Activated naive CD4-positive, alpha-beta T cell treated with anti-CD3 and anti-CD28 coated beads for 36 hours (primary cell): ENCODE measurements around the gene MKI67. TPM values are rescaled to one million over a fixed set of nuclear protein-coding genes. Genes with fewer than 3 reads are reported as not detected.
A peak's percentile ranks its signal among the peaks of the same experiment; 100 is the strongest.

Experiments used
- CTCF ChIA-PET: fragments of 350-600 bp; sonication (Branson Sonifier 250); formaldehyde crosslinking; loops from one replicate; lab custom pipeline; 2021; ENCODE audit warnings: antibody characterized with exemption; lab: Charles Lee
- DNase-seq: peaks from one replicate; pipeline ENCODE4 v3.0.0-alpha.2; 2020
- H3K27ac Mint-ChIP-seq: one replicate; pipeline ENCODE4 v1.8.0; 2021; ENCODE audit warnings: mild to moderate bottlenecking, mixed read lengths
- H3K27me3 Mint-ChIP-seq: one replicate; pipeline ENCODE4 v1.8.0; 2021; ENCODE audit warnings: low read depth, mixed read lengths
- H3K36me3 Mint-ChIP-seq: one replicate; pipeline ENCODE4 v1.8.0; 2021; ENCODE audit warnings: low read depth, mixed read lengths
- H3K4me1 Mint-ChIP-seq: one replicate; pipeline ENCODE4 v1.8.0; 2021; ENCODE audit warnings: low read depth, mixed read lengths
- H3K4me3 Mint-ChIP-seq: one replicate; pipeline ENCODE4 v1.8.0; 2021; ENCODE audit warnings: mild to moderate bottlenecking, moderate library complexity, mixed read lengths
- H3K9me3 Mint-ChIP-seq: one replicate; pipeline ENCODE4 v1.8.0; 2021; ENCODE audit warnings: mixed read lengths
- intact Hi-C: fragments of 100-400 bp; cut with micrococcal nuclease; formaldehyde crosslinking; loops from one replicate; pipeline ENCODE4 v1.15.1; 2023
- total RNA-seq, 2 experiments: library from RNA; stranded (reverse); gene quantifications; one replicate each; pipeline ENCODE4 v1.2.3, GENCODE V29; 2021

The MKI67 gene
- total RNA-seq, 2 experiments from 2014 or later, result 266 to 273 TPM

- DNase-seq, result peak; percentile 2
- Mint-ChIP-seq H3K36me3 (peaks cover 38% of the 10 kb centered on the region), H3K4me1 (peaks cover 35% of the 10 kb centered on the region), H3K27me3 (no peaks in the 10 kb centered on the region), H3K9me3 (no peaks in the 10 kb centered on the region), H3K4me3 (no peak overlapping the region), H3K27ac (no peak overlapping the region)
- CTCF ChIA-PET, result interaction anchor here (1.6 to 3.6 kb wide), 2 partner anchors 16 to 18 kb away, joined by 5 to 17 read pairs; no protein-coding TSS in a partner anchor
- intact Hi-C loops, result no loop called here
Observed at GRCh38 chr10:128053356-128053755, 72.9 kb downstream of the MKI67 start.

GRCh38 chr10:128052696-128053095 lies 73.5 kb downstream of the MKI67 start:
- intact Hi-C loops, result no loop called here
- Mint-ChIP-seq H3K9me3 (no peaks in the 10 kb centered on the region), H3K27me3 (no peaks in the 10 kb centered on the region), H3K27ac (no peak overlapping the region), H3K4me3 (no peak overlapping the region), H3K36me3 (peaks cover 34% of the 10 kb centered on the region), H3K4me1 (peaks cover 35% of the 10 kb centered on the region)
- DNase-seq, result peak; percentile 2
- CTCF ChIA-PET, result interaction anchor here (2.3 to 10.3 kb wide), 3 partner anchors 11 to 17 kb away, joined by 12 to 74 read pairs (median 17); no protein-coding TSS in a partner anchor

- Mint-ChIP-seq H3K9me3 (no peaks in the 10 kb centered on the region), H3K36me3 (peaks cover 34% of the 10 kb centered on the region), H3K4me3 (no peak overlapping the region), H3K4me1 (peaks cover 39% of the 10 kb centered on the region), H3K27ac (no peak overlapping the region), H3K27me3 (no peaks in the 10 kb centered on the region)
- peak; percentile 3 for DNase-seq
- intact Hi-C loops, result no loop called here
- CTCF ChIA-PET, result interaction anchor here (0.7 to 10.3 kb wide), 6 partner anchors 9 to 40 kb away, joined by 3 to 74 read pairs (median 9); no protein-coding TSS in a partner anchor
Observed at GRCh38 chr10:128051548-128051947, 74.7 kb downstream of the MKI67 start.

GRCh38 chr10:128050936-128051335 lies 75.3 kb downstream of the MKI67 start:
- Mint-ChIP-seq H3K4me3 (no peak overlapping the region), H3K27me3 (no peaks in the 10 kb centered on the region), H3K36me3 (peaks cover 29% of the 10 kb centered on the region), H3K9me3 (no peaks in the 10 kb centered on the region), H3K4me1 (peaks cover 45% of the 10 kb centered on the region), H3K27ac (peak overlapping the region; percentile 16)
- CTCF ChIA-PET, result interaction anchor here (1.2 to 10.3 kb wide), 5 partner anchors 10 to 39 kb away, joined by 5 to 74 read pairs (median 12); no protein-coding TSS in a partner anchor
- peak; percentile 28 for DNase-seq
- intact Hi-C loops, result no loop called here

- no peak overlapping the region for H3K4me3 Mint-ChIP-seq
- H3K4me1 Mint-ChIP-seq, result peaks cover 46% of the 10 kb centered on the region
- peaks cover 22% of the 10 kb centered on the region for H3K36me3 Mint-ChIP-seq
- intact Hi-C loops, result no loop called here
- H3K9me3 Mint-ChIP-seq, result no peaks in the 10 kb centered on the region
- peak; percentile 3 for DNase-seq
- CTCF ChIA-PET, result interaction anchor here (2.0 to 10.3 kb wide), 3 partner anchors 15 to 38 kb away, joined by 10 to 74 read pairs (median 17); no protein-coding TSS in a partner anchor
- H3K27ac Mint-ChIP-seq, result no peak overlapping the region
- H3K27me3 Mint-ChIP-seq, result no peaks in the 10 kb centered on the region
Observed at GRCh38 chr10:128050121-128050516, 76.1 kb downstream of the MKI67 start.

GRCh38 chr10:128049226-128050120 lies 76.8 kb downstream of the MKI67 start:
- Mint-ChIP-seq H3K4me1 (peaks cover 46% of the 10 kb centered on the region), H3K9me3 (no peaks in the 10 kb centered on the region), H3K27me3 (no peaks in the 10 kb centered on the region), H3K27ac (peak overlapping the region; percentile 95), H3K4me3 (peak overlapping the region; percentile 84), H3K36me3 (peaks cover 21% of the 10 kb centered on the region)
- CTCF ChIA-PET, result interaction anchor here (2.0 to 10.3 kb wide), 4 partner anchors 14 to 37 kb away, joined by 10 to 74 read pairs (median 48); no protein-coding TSS in a partner anchor
- intact Hi-C loops, result loop anchor here (5.0 kb wide), 1 partner anchor 988 kb away; no protein-coding TSS in a partner anchor
- DNase-seq, result peak; percentile 4

GRCh38 chr10:128048819-128049210 lies 77.4 kb downstream of the MKI67 start:
- peaks cover 46% of the 10 kb centered on the region for H3K4me1 Mint-ChIP-seq
- H3K36me3 Mint-ChIP-seq, result peaks cover 21% of the 10 kb centered on the region
- peak overlapping the region; percentile 84 for H3K4me3 Mint-ChIP-seq

GRCh38 chr10:128047991-128048818 lies 78.0 kb downstream of the MKI67 start:
- Mint-ChIP-seq H3K27ac (peak overlapping the region; percentile 95), H3K9me3 (no peaks in the 10 kb centered on the region), H3K4me3 (peak overlapping the region; percentile 84), H3K27me3 (no peaks in the 10 kb centered on the region), H3K36me3 (peaks cover 21% of the 10 kb centered on the region), H3K4me1 (peaks cover 46% of the 10 kb centered on the region)
- intact Hi-C loops, result loop anchor here (1.0 to 5.0 kb wide), 8 partner anchors 13 to 989 kb away; partner anchors contain the start of gene MKI67
- DNase-seq, result peak; percentile 72
- CTCF ChIA-PET, result interaction anchor here (0.8 to 10.3 kb wide), 6 partner anchors 13 to 130 kb away, joined by 3 to 74 read pairs (median 29); no protein-coding TSS in a partner anchor

More at GRCh38 chr10:128048819-128049210, 77.4 kb downstream of the MKI67 start:
- Mint-ChIP-seq H3K27me3 (no peaks in the 10 kb centered on the region), H3K27ac (peak overlapping the region; percentile 95), H3K9me3 (no peaks in the 10 kb centered on the region)
- intact Hi-C loops, result loop anchor here (1.0 to 5.0 kb wide), 6 partner anchors 15 to 988 kb away; partner anchors contain the start of gene MKI67
- DNase-seq, result no peak
- CTCF ChIA-PET, result interaction anchor here (2.0 to 10.3 kb wide), 4 partner anchors 13 to 37 kb away, joined by 10 to 74 read pairs (median 48); no protein-coding TSS in a partner anchor

- intact Hi-C loops, result loop anchor here (1.0 to 5.0 kb wide), 3 partner anchors 12 to 990 kb away; no protein-coding TSS in a partner anchor
- H3K4me1 Mint-ChIP-seq, result peaks cover 44% of the 10 kb centered on the region
Observed at GRCh38 chr10:128047351-128047750, 78.9 kb downstream of the MKI67 start.

GRCh38 chr10:128046953-128047290 lies 79.3 kb downstream of the MKI67 start:
- peak; percentile 16 for DNase-seq
- Mint-ChIP-seq H3K27ac (peak overlapping the region; percentile 95), H3K36me3 (peaks cover 13% of the 10 kb centered on the region), H3K4me1 (peaks cover 44% of the 10 kb centered on the region), H3K9me3 (no peaks in the 10 kb centered on the region), H3K27me3 (no peaks in the 10 kb centered on the region), H3K4me3 (peak overlapping the region; percentile 84)
- CTCF ChIA-PET, result interaction anchor here (0.5 to 10.3 kb wide), 7 partner anchors 11 to 141 kb away, joined by 3 to 74 read pairs (median 5); no protein-coding TSS in a partner anchor
- intact Hi-C loops, result loop anchor here (1.0 to 5.0 kb wide), 3 partner anchors 12 to 990 kb away; no protein-coding TSS in a partner anchor

More at GRCh38 chr10:128047351-128047750, 78.9 kb downstream of the MKI67 start:
- Mint-ChIP-seq H3K36me3 (peaks cover 17% of the 10 kb centered on the region), H3K27me3 (no peaks in the 10 kb centered on the region), H3K27ac (peak overlapping the region; percentile 95), H3K4me3 (peak overlapping the region; percentile 84), H3K9me3 (no peaks in the 10 kb centered on the region)
- CTCF ChIA-PET, result interaction anchor here (0.5 to 10.3 kb wide), 7 partner anchors 11 to 141 kb away, joined by 3 to 74 read pairs (median 5); no protein-coding TSS in a partner anchor
- peak; percentile 92 for DNase-seq
